IPS-18a (cell line): ENCODE measurements around the gene MRPL57.
"Not testable (repeated sequence)": the region's sequence is repeated elsewhere in the genome, so short reads cannot be mapped to it uniquely, and the experiment has no call there.

ENCODE experiments used
- H3K27ac ChIP-seq: one replicate; pipeline ENCODE4 v1.5.1; 2013; ENCODE audit warnings: low read length
- H3K27me3 ChIP-seq: one replicate; pipeline ENCODE4 v1.6.1; 2013; ENCODE audit warnings: mild to moderate bottlenecking, low read length; ENCODE audit not compliant: control insufficient read depth, insufficient read depth
- H3K36me3 ChIP-seq: one replicate; pipeline ENCODE4 v1.6.1; 2013; ENCODE audit warnings: low read depth, low read length; ENCODE audit not compliant: control insufficient read depth
- H3K4me1 ChIP-seq: one replicate; pipeline ENCODE4 v1.6.1; 2013; ENCODE audit warnings: low read depth, low read length; ENCODE audit not compliant: control insufficient read depth
- H3K4me3 ChIP-seq: one replicate; pipeline ENCODE4 v1.5.1; 2013; ENCODE audit warnings: low read length
- H3K9ac ChIP-seq: one replicate; pipeline ENCODE4 v1.6.1; 2013; ENCODE audit warnings: mild to moderate bottlenecking, low read length, moderate library complexity
- H3K9me3 ChIP-seq: one replicate; pipeline ENCODE4 v1.6.1; 2013; ENCODE audit warnings: low read depth, low read length; ENCODE audit not compliant: control insufficient read depth

MRPL57 gene

GRCh38 chr13:21197606-21198225 lies 21.3 kb downstream of the MRPL57 start:
- not testable (repeated sequence) for H3K9me3 ChIP-seq, H3K9ac ChIP-seq, H3K4me1 ChIP-seq, H3K27me3 ChIP-seq, H3K4me3 ChIP-seq, H3K36me3 ChIP-seq, H3K27ac ChIP-seq

- not testable (repeated sequence) for H3K36me3 ChIP-seq, H3K9ac ChIP-seq, H3K4me3 ChIP-seq, H3K27me3 ChIP-seq, H3K4me1 ChIP-seq, H3K27ac ChIP-seq, H3K9me3 ChIP-seq
Observed at GRCh38 chr13:21198391-21198790, 21.9 kb downstream of the MRPL57 start.

GRCh38 chr13:21201456-21202190 lies 25.2 kb downstream of the MRPL57 start:
- H3K27me3 ChIP-seq, H3K4me1 ChIP-seq, H3K4me3 ChIP-seq, H3K9ac ChIP-seq, H3K36me3 ChIP-seq, H3K27ac ChIP-seq, H3K9me3 ChIP-seq: not testable (repeated sequence)

- Histone ChIP-seq H3K36me3 (no peaks in the 10 kb centered on the region), H3K27me3 (no peaks in the 10 kb centered on the region), H3K9ac (no peak overlapping the region), H3K4me1 (no peaks in the 10 kb centered on the region), H3K4me3 (no peak overlapping the region), H3K27ac (no peak overlapping the region), H3K9me3 (peaks cover 8% of the 10 kb centered on the region)
Observed at GRCh38 chr13:21202767-21203531, 26.5 kb downstream of the MRPL57 start.

GRCh38 chr13:21208652-21209154 lies 32.2 kb downstream of the MRPL57 start:
- Histone ChIP-seq H3K9ac (no peak overlapping the region), H3K4me1 (no peaks in the 10 kb centered on the region), H3K27me3 (no peaks in the 10 kb centered on the region), H3K4me3 (no peak overlapping the region), H3K36me3 (no peaks in the 10 kb centered on the region), H3K9me3 (no peaks in the 10 kb centered on the region), H3K27ac (no peak overlapping the region)

GRCh38 chr13:21212138-21212775 lies 35.8 kb downstream of the MRPL57 start:
- no peak overlapping the region for H3K9ac ChIP-seq
- no peaks in the 10 kb centered on the region for H3K27me3 ChIP-seq
- no peaks in the 10 kb centered on the region for H3K9me3 ChIP-seq
- no peak overlapping the region for H3K27ac ChIP-seq
- H3K4me3 ChIP-seq: no peak overlapping the region
- no peaks in the 10 kb centered on the region for H3K4me1 ChIP-seq
- no peaks in the 10 kb centered on the region for H3K36me3 ChIP-seq

- not testable (repeated sequence) for H3K4me1 ChIP-seq, H3K9ac ChIP-seq, H3K9me3 ChIP-seq, H3K4me3 ChIP-seq, H3K36me3 ChIP-seq, H3K27me3 ChIP-seq, H3K27ac ChIP-seq
Observed at GRCh38 chr13:21215419-21215818, 39.0 kb downstream of the MRPL57 start.

- Histone ChIP-seq H3K4me3 (no peak overlapping the region), H3K27me3 (no peaks in the 10 kb centered on the region), H3K9me3 (no peaks in the 10 kb centered on the region), H3K4me1 (no peaks in the 10 kb centered on the region), H3K36me3 (no peaks in the 10 kb centered on the region), H3K27ac (no peak overlapping the region), H3K9ac (no peak overlapping the region)
Observed at GRCh38 chr13:21216332-21216731, 39.9 kb downstream of the MRPL57 start.

- Histone ChIP-seq H3K27ac (no peak overlapping the region), H3K9ac (no peak overlapping the region), H3K36me3 (no peaks in the 10 kb centered on the region), H3K27me3 (no peaks in the 10 kb centered on the region), H3K4me1 (no peaks in the 10 kb centered on the region), H3K9me3 (no peaks in the 10 kb centered on the region), H3K4me3 (no peak overlapping the region)
Observed at GRCh38 chr13:21218351-21219035, 42.0 kb downstream of the MRPL57 start.

- no peak overlapping the region for H3K27ac ChIP-seq
- no peaks in the 10 kb centered on the region for H3K36me3 ChIP-seq
- no peak overlapping the region for H3K4me3 ChIP-seq
- H3K9ac ChIP-seq: no peak overlapping the region
- H3K27me3 ChIP-seq: no peaks in the 10 kb centered on the region
- no peaks in the 10 kb centered on the region for H3K4me1 ChIP-seq
- no peaks in the 10 kb centered on the region for H3K9me3 ChIP-seq
Observed at GRCh38 chr13:21219036-21219381, 42.6 kb downstream of the MRPL57 start.

- H3K4me1 ChIP-seq, H3K36me3 ChIP-seq, H3K4me3 ChIP-seq, H3K9ac ChIP-seq, H3K27ac ChIP-seq, H3K9me3 ChIP-seq, H3K27me3 ChIP-seq: not testable (repeated sequence)
Observed at GRCh38 chr13:21219716-21220115, 43.3 kb downstream of the MRPL57 start.
